ENCODE data around the gene SCEL.

- TF ChIP-seq POLR2AphosphoS5 (IDR thresholded peaks at IDR 0.05; ENCODE audit: insufficient read depth in 1 of 2, low read depth in 1 of 2) = no peak
- TF ChIP-seq, protein P1, sequence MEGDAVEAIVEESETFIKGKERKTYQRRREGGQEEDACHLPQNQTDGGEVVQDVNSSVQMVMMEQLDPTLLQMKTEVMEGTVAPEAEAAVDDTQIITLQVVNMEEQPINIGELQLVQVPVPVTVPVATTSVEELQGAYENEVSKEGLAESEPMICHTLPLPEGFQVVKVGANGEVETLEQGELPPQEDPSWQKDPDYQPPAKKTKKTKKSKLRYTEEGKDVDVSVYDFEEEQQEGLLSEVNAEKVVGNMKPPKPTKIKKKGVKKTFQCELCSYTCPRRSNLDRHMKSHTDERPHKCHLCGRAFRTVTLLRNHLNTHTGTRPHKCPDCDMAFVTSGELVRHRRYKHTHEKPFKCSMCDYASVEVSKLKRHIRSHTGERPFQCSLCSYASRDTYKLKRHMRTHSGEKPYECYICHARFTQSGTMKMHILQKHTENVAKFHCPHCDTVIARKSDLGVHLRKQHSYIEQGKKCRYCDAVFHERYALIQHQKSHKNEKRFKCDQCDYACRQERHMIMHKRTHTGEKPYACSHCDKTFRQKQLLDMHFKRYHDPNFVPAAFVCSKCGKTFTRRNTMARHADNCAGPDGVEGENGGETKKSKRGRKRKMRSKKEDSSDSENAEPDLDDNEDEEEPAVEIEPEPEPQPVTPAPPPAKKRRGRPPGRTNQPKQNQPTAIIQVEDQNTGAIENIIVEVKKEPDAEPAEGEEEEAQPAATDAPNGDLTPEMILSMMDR (IDR thresholded peaks at IDR 0.05) = no peak
- TF ChIP-seq POLR2A (IDR thresholded peaks at IDR 0.05) = no peak
Measured at GRCh38 chr13:77515785-77516184, 19.7 kb upstream of the SCEL start.
